H9 (cell line): ENCODE measurements around the gene SULT1A2. TPM values are rescaled to one million over a fixed set of nuclear protein-coding genes. Genes with fewer than 3 reads are reported as not detected.

Source experiments
- DNase-seq: peaks from one replicate; pipeline ENCODE4 v3.0.0-alpha.2; 2017
- H2AFZ ChIP-seq: one replicate; pipeline ENCODE4 v1.6.1; 2013; ENCODE audit warnings: mild to moderate bottlenecking, low read length, control low read depth, moderate library complexity
- H2AK5ac ChIP-seq: 2 replicates; pipeline ENCODE4 v1.6.1; 2013; ENCODE audit warnings: low read length, control low read depth, mixed read lengths; ENCODE audit not compliant: insufficient read length
- H2BK120ac ChIP-seq: one replicate; pipeline ENCODE4 v1.6.1; 2013; ENCODE audit warnings: low read depth, mild to moderate bottlenecking, low read length, control low read depth, inconsistent platforms; ENCODE audit not compliant: poor library complexity, severe bottlenecking
- H2BK12ac ChIP-seq: 2 replicates; pipeline ENCODE4 v1.6.1; 2013; ENCODE audit warnings: low read length, control low read depth, mixed read lengths, low read depth; ENCODE audit not compliant: insufficient read length
- H2BK15ac ChIP-seq: 2 replicates; pipeline ENCODE4 v1.6.1; 2013; ENCODE audit warnings: low read depth, low read length, control low read depth
- H2BK20ac ChIP-seq: one replicate; pipeline ENCODE4 v1.6.1; 2013; ENCODE audit warnings: low read depth, mild to moderate bottlenecking, low read length, control low read depth, inconsistent platforms; ENCODE audit not compliant: poor library complexity, severe bottlenecking
- H2BK5ac ChIP-seq: 2 replicates; pipeline ENCODE4 v1.6.1; 2013; ENCODE audit warnings: low read length, control low read depth, mixed read lengths; ENCODE audit not compliant: insufficient read length
- H3K14ac ChIP-seq: 2 replicates; pipeline ENCODE4 v1.6.1; 2013; ENCODE audit warnings: low read length, control low read depth; ENCODE audit not compliant: insufficient read depth
- H3K18ac ChIP-seq: 2 replicates; pipeline ENCODE4 v1.6.1; 2013; ENCODE audit warnings: low read depth, mild to moderate bottlenecking, mixed read lengths, low read length, control low read depth; ENCODE audit not compliant: insufficient read length
- H3K23ac ChIP-seq: 2 replicates; pipeline ENCODE4 v1.6.1; 2013; ENCODE audit warnings: low read length, control low read depth, mixed read lengths, low read depth; ENCODE audit not compliant: insufficient read length
- H3K23me2 ChIP-seq: 2 replicates; pipeline ENCODE4 v1.6.1; 2013; ENCODE audit warnings: low read depth, mild to moderate bottlenecking, mixed read lengths, low read length, control low read depth; ENCODE audit not compliant: insufficient read length, poor library complexity, severe bottlenecking
- H3K27ac ChIP-seq: 2 replicates; pipeline ENCODE4 v1.5.1; 2013; ENCODE audit warnings: low read length, control low read depth, mixed read lengths, low read depth; ENCODE audit not compliant: insufficient read length
- H3K27me3 ChIP-seq: 2 replicates; pipeline ENCODE4 v1.6.1; 2013; ENCODE audit warnings: low read length, control low read depth, inconsistent platforms; ENCODE audit not compliant: insufficient read depth
- H3K4ac ChIP-seq: 2 replicates; pipeline ENCODE4 v1.6.1; 2013; ENCODE audit warnings: low read depth, mild to moderate bottlenecking, control low read depth, inconsistent platforms, low read length, moderate library complexity
- H3K4me1 ChIP-seq: 2 replicates; pipeline ENCODE4 v1.6.1; 2013; ENCODE audit warnings: low read length, control low read depth, inconsistent platforms; ENCODE audit not compliant: insufficient read depth
- H3K4me2 ChIP-seq: 2 replicates; pipeline ENCODE4 v1.6.1; 2013; ENCODE audit warnings: low read length, control low read depth, mixed read lengths; ENCODE audit not compliant: insufficient read length, insufficient read depth
- H3K56ac ChIP-seq: 2 replicates; pipeline ENCODE4 v1.6.1; 2013; ENCODE audit warnings: low read depth, mild to moderate bottlenecking, mixed read lengths, low read length, control low read depth; ENCODE audit not compliant: insufficient read length
- H3K79me1 ChIP-seq: 2 replicates; pipeline ENCODE4 v1.6.1; 2013; ENCODE audit warnings: low read depth, mild to moderate bottlenecking, moderate library complexity, low read length, control low read depth, inconsistent platforms; ENCODE audit not compliant: insufficient read depth, poor library complexity, severe bottlenecking
- H3K79me2 ChIP-seq: 2 replicates; pipeline ENCODE4 v1.6.1; 2013; ENCODE audit warnings: low read length, control low read depth, inconsistent platforms; ENCODE audit not compliant: insufficient read depth
- H3K9ac ChIP-seq: 2 replicates; pipeline ENCODE4 v1.6.1; 2013; ENCODE audit warnings: low read length, control low read depth, mixed read lengths; ENCODE audit not compliant: insufficient read length; ENCODE audit errors: extremely low read depth
- H3K9me3 ChIP-seq: one replicate; pipeline ENCODE4 v1.6.1; 2013; ENCODE audit warnings: low read depth, low read length, inconsistent platforms; ENCODE audit not compliant: control insufficient read depth
- H3T11ph ChIP-seq: one replicate; pipeline ENCODE4 v1.6.1; 2013; ENCODE audit warnings: mild to moderate bottlenecking, low read length, control low read depth, inconsistent platforms
- H4K20me1 ChIP-seq: one replicate; pipeline ENCODE4 v1.6.1; 2013; ENCODE audit not compliant: control insufficient read depth, insufficient read length, insufficient read depth
- H4K5ac ChIP-seq: 2 replicates; pipeline ENCODE4 v1.6.1; 2013; ENCODE audit warnings: low read depth, mild to moderate bottlenecking, mixed read lengths, low read length, control low read depth; ENCODE audit not compliant: insufficient read length
- H4K8ac ChIP-seq: replicated peaks from 2 replicates; pipeline ENCODE4 v1.6.1; 2013; ENCODE audit warnings: low read length, control low read depth, mixed read lengths, low read depth; ENCODE audit not compliant: insufficient read length
- H4K91ac ChIP-seq: 2 replicates; pipeline ENCODE4 v1.6.1; 2013; ENCODE audit warnings: low read depth, mild to moderate bottlenecking, moderate library complexity, mixed read lengths, low read length, control low read depth; ENCODE audit not compliant: insufficient read length
- H3K27ac Mint-ChIP-seq, 3 experiments: 2 replicates in 2 of 3; 3 replicates in 1 of 3; pipeline ENCODE4 v1.8.0; 2020 to 2021; ENCODE audit warnings: mixed read lengths in 3 of 3, mild to moderate bottlenecking in 1 of 3, moderate library complexity in 1 of 3
- H3K27me3 Mint-ChIP-seq: 2 replicates; pipeline ENCODE4 v1.8.0; 2021; ENCODE audit warnings: low read depth, mild to moderate bottlenecking, moderate library complexity, mixed read lengths
- H3K36me3 Mint-ChIP-seq, 3 experiments: 2 replicates in 2 of 3; 3 replicates in 1 of 3; pipeline ENCODE4 v1.8.0; 2020 to 2021; ENCODE audit warnings: low read depth in 3 of 3, mixed read lengths in 3 of 3; ENCODE audit not compliant: insufficient read depth in 1 of 3
- H3K4me1 Mint-ChIP-seq, 2 experiments: 2 replicates each; pipeline ENCODE4 v1.8.0; 2020; ENCODE audit warnings: mixed read lengths in 2 of 2
- H3K4me3 Mint-ChIP-seq, 2 experiments: 2 replicates in 1 of 2; 3 replicates in 1 of 2; pipeline ENCODE4 v1.8.0; 2020 to 2021; ENCODE audit warnings: mild to moderate bottlenecking in 2 of 2, mixed read lengths in 2 of 2, moderate library complexity in 1 of 2
- H3K9me3 Mint-ChIP-seq, 2 experiments: 2 replicates in 1 of 2; 3 replicates in 1 of 2; pipeline ENCODE4 v1.8.0; 2020; ENCODE audit warnings: mild to moderate bottlenecking in 2 of 2, mixed read lengths in 2 of 2, moderate library complexity in 1 of 2
- WGBS: extraction: QIAGEN DNeasy Blood & Tissue Kit; methylation state at CpG from one replicate; pipeline ENCODE4 v1.1.7; 2013; ENCODE audit warnings: missing lambda C conversion rate, low lambda C conversion rate, mixed read lengths; ENCODE audit not compliant: insufficient read length; ENCODE audit errors: extremely low coverage; 5-methylcytosine and 5-hydroxymethylcytosine counted together
- total RNA-seq: library from RNA; stranded (reverse); gene quantifications from 2 replicates; pipeline ENCODE4 v1.2.1, GENCODE V29; 2021
- TF ChIP-seq, protein P1 (sequence below): fragments of 200-600 bp; sonication (generic); conservative IDR thresholded peaks from 3 replicates; pipeline ENCODE4 v1.8.0; 2021; ENCODE audit warnings: antibody characterized with exemption, mild to moderate bottlenecking

The SULT1A2 gene
- total RNA-seq, 1 experiment from 2014 or later = 0.66 TPM

DNA sequence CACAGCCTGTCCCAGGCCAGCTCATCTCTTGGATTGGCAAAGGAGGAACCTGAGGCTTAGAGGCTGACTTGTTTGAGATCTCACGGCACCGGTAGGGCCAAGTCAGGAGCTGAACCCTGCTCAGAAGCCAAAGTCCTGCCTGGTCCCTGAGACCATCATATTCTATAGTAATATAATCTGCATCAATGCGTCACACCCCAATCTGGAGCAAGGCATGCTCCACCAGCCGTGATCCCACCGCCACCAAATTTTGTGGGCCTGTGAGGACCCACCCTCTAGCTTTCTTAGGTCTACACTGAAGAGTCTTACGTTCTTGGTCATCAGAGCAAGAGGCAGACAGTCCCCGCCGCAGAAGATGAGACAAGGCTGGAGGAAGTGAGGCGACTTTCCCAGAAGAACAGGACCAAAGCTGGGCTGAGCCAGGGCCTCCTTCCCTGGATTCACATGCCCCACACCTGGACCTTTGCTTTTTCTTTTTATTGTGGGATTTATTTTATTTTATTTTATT lies 10.3 kb upstream of the SULT1A2 start:
- Histone ChIP-seq H4K8ac (no peak overlapping the region), H2AFZ (no peak overlapping the region), H3K23ac (no peak overlapping the region), H3K9ac (no peak overlapping the region), H3K56ac (no peak overlapping the region), H3K4me2 (no peak overlapping the region), H2AK5ac (no peak overlapping the region), H4K91ac (no peak overlapping the region), H3T11ph (no peak overlapping the region), H3K23me2 (no peaks in the 10 kb centered on the region), H3K9me3 (no peaks in the 10 kb centered on the region), H3K27ac (no peak overlapping the region), H3K4me1 (no peaks in the 10 kb centered on the region), H3K79me2 (no peaks in the 10 kb centered on the region), H2BK5ac (no peak overlapping the region), H3K27me3 (no peaks in the 10 kb centered on the region), H2BK15ac (no peak overlapping the region), H3K14ac (no peak overlapping the region), H3K18ac (no peak overlapping the region), H2BK120ac (no peak overlapping the region), H4K5ac (no peak overlapping the region), H3K79me1 (no peaks in the 10 kb centered on the region), H4K20me1 (no peaks in the 10 kb centered on the region), H3K4ac (no peak overlapping the region), H2BK12ac (no peak overlapping the region), H2BK20ac (no peak overlapping the region)
- no CpG with 5 or more reads among the region's 9 CpGs for WGBS
- no peak for DNase-seq
- Mint-ChIP-seq H3K27me3 (no peaks in the 10 kb centered on the region), H3K4me1 (peaks cover 17 to 22% of the 10 kb centered on the region in 2 experiments), H3K9me3 (no peaks in the 10 kb centered on the region), H3K4me3 (no peak overlapping the region; a peak in 1 of 5 replicates), H3K36me3 (no peaks in the 10 kb centered on the region), H3K27ac (no peak overlapping the region)
- TF ChIP-seq, protein P1, sequence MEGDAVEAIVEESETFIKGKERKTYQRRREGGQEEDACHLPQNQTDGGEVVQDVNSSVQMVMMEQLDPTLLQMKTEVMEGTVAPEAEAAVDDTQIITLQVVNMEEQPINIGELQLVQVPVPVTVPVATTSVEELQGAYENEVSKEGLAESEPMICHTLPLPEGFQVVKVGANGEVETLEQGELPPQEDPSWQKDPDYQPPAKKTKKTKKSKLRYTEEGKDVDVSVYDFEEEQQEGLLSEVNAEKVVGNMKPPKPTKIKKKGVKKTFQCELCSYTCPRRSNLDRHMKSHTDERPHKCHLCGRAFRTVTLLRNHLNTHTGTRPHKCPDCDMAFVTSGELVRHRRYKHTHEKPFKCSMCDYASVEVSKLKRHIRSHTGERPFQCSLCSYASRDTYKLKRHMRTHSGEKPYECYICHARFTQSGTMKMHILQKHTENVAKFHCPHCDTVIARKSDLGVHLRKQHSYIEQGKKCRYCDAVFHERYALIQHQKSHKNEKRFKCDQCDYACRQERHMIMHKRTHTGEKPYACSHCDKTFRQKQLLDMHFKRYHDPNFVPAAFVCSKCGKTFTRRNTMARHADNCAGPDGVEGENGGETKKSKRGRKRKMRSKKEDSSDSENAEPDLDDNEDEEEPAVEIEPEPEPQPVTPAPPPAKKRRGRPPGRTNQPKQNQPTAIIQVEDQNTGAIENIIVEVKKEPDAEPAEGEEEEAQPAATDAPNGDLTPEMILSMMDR = no peak
